Endothelial cell of umbilical vein (primary cell): ENCODE measurements around the gene VEZT.

Source experiments
- EZH2 ChIP-seq: IDR thresholded peaks from 2 replicates; pipeline ENCODE4 v1.6.1; 2012; ENCODE audit warnings: borderline replicate concordance, low read depth, mild to moderate bottlenecking, moderate library complexity, low read length, inconsistent platforms; ENCODE audit not compliant: severe bottlenecking
- FOS ChIP-seq: IDR thresholded peaks from 2 replicates; pipeline ENCODE4 v1.6.1; 2011; ENCODE audit warnings: mild to moderate bottlenecking, low read length, moderate library complexity, borderline replicate concordance; ENCODE audit not compliant: insufficient read depth
- GATA2 ChIP-seq: IDR thresholded peaks from 2 replicates; pipeline ENCODE4 v1.7.0; 2011; ENCODE audit warnings: low read depth, mild to moderate bottlenecking, moderate library complexity, mixed read lengths, low read length; ENCODE audit not compliant: insufficient read length, insufficient read depth
- JUN ChIP-seq: IDR thresholded peaks from 2 replicates; pipeline ENCODE4 v1.6.1; 2011; ENCODE audit warnings: borderline replicate concordance, low read depth; ENCODE audit not compliant: insufficient read length, insufficient read depth
- MYC ChIP-seq: IDR thresholded peaks from one replicate; pipeline ENCODE4 v1.6.1; 2011; ENCODE audit warnings: mild to moderate bottlenecking, low read depth, low read length
- POLR2A ChIP-seq: IDR thresholded peaks from 2 replicates; pipeline ENCODE4 v1.6.1; 2012; ENCODE audit warnings: low read depth, mild to moderate bottlenecking, control low read depth, low read length
- POLR2AphosphoS5 ChIP-seq: IDR thresholded peaks from 2 replicates; pipeline ENCODE4 v1.6.1; 2012; ENCODE audit warnings: low read depth, mild to moderate bottlenecking, control low read depth, low read length, moderate library complexity; ENCODE audit not compliant: insufficient read depth
- TF ChIP-seq, protein P1 (sequence below), 2 donors: IDR thresholded peaks; 1 replicate in 1 of 2; 2 replicates in 1 of 2; pipeline ENCODE4 v1.5.1; 2011; ENCODE audit warnings: low read length in 2 of 2, mild to moderate bottlenecking in 2 of 2, moderate library complexity in 2 of 2, control low read depth in 1 of 2, inconsistent platforms in 1 of 2, low read depth in 1 of 2; ENCODE audit not compliant: insufficient read depth in 1 of 2; ENCODE audit errors: extremely low read depth in 1 of 2
- TF ChIP-seq, protein P2 (sequence below): IDR thresholded peaks from 2 replicates; pipeline ENCODE4 v1.6.1; 2011; ENCODE audit not compliant: insufficient read depth, insufficient read length

DNA sequence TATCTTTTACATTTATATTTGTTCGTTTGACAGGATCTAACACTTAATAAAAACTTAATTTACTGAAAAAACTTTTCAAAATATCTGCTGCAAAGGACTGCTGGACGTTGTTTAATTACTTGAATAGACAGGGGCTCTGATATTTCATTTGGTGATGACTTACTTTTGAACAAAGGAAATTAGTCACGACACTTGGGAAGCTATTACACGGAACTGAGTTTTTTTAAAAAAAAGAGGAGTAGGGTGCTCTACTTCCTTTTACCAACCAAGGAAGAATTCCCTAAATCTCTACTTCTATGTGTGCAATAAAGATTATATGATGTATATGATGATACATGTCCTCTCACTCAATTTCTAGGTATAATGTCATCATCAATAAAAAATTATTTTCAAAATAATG is 5.0 kb upstream of the VEZT start:
- TF ChIP-seq, protein P1, sequence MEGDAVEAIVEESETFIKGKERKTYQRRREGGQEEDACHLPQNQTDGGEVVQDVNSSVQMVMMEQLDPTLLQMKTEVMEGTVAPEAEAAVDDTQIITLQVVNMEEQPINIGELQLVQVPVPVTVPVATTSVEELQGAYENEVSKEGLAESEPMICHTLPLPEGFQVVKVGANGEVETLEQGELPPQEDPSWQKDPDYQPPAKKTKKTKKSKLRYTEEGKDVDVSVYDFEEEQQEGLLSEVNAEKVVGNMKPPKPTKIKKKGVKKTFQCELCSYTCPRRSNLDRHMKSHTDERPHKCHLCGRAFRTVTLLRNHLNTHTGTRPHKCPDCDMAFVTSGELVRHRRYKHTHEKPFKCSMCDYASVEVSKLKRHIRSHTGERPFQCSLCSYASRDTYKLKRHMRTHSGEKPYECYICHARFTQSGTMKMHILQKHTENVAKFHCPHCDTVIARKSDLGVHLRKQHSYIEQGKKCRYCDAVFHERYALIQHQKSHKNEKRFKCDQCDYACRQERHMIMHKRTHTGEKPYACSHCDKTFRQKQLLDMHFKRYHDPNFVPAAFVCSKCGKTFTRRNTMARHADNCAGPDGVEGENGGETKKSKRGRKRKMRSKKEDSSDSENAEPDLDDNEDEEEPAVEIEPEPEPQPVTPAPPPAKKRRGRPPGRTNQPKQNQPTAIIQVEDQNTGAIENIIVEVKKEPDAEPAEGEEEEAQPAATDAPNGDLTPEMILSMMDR (IDR thresholded peaks at IDR 0.05; ENCODE audit: extremely low read depth in 1 of 2, insufficient read depth in 1 of 2, low read depth in 1 of 2, low read length in 2 of 2): no peak
- TF ChIP-seq EZH2 (no peak), POLR2AphosphoS5 (no peak), GATA2 (no peak), JUN (peak; percentile 22), POLR2A (no peak), FOS (peak; percentile 68), MYC (no peak)
- TF ChIP-seq, protein P2, sequence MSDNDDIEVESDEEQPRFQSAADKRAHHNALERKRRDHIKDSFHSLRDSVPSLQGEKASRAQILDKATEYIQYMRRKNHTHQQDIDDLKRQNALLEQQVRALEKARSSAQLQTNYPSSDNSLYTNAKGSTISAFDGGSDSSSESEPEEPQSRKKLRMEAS: no peak
